GM19397 (cell line): Measurements from ENCODE around the gene EP400.
A peak's percentile ranks its signal among the peaks of the same experiment; 100 is the strongest.

Source experiments
- ATAC-seq: cut with Tn5 transposase; IDR thresholded peaks from one replicate; pipeline ENCODE4 v1.9.1; 2021; ENCODE audit warnings: mild to moderate bottlenecking, moderate library complexity; ENCODE audit not compliant: unreplicated experiment

The EP400 gene

DNA sequence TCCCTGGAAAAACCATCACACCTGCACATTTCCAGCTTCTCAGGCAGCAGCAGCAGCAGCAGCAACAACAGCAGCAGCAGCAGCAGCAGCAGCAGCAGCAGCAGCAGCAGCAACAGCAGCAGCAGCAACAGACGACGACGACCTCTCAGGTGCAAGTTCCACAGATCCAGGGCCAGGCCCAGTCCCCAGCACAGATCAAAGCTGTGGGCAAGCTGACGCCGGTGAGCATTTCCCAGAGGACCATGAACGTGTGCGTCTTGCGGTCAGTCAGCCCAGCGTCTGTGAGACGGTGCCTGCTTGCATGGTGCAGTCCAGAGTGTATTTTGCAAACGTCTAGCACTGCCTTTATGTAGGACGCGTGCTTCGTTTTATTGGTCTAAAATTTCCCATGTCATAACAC, 112.7 kb downstream of the EP400 start:
- no peak for ATAC-seq

DNA sequence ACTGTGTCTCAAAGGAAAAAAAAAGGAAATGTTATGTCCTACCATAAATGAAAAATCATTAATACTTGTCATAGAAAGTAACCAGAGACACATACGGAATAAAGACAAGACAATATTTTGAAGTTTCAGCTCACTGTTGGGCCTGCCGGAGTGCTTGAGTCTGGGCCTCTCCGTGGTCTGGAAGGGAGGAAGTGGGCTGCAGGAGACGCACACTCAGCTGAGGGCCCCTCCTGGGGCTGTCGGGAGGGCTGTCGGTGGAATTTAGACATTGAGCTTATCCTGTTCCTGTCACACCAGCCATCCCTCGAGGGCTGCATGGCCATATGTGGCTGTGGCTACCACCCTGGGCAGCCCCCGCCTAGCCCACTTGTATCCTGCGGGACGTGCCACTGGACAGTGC, 113.7 kb downstream of the EP400 start:
- no peak for ATAC-seq

DNA sequence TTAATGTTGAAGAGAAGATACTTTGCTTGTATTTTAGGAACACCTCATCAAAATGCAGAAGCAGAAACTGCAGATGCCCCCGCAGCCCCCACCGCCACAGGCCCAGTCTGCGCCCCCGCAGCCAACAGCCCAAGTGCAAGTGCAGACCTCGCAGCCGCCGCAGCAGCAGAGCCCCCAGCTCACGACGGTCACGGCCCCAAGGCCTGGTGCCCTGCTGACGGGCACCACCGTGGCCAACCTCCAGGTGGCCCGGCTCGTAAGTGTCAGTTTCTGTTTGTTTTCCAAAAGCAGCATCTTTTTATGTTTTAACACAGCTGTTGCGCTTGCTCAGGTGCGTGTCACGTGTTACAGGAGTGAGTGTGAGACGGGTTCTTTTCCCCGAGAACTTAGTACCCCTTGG, 114.9 kb downstream of the EP400 start:
- ATAC-seq: no peak

DNA sequence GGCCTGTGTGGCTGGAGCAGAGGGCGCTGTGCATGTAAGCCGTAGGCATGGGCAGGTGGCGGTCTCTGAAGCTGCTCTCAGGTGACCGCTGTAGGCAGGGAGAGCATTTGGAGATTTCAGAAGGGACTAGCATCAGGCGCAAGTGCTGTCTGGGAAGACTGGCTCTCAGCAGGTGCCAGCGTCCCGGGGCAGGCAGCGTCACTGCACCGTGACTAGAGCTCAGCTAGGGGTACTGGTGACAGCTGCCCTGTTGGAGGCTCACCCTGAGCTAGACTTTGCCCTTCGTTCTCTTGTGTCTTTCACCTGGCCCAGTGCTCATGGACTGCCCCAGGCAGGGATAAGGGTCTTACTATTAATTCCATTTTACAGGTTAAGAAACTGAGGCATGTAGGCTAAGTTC, 115.5 kb downstream of the EP400 start:
- no peak for ATAC-seq

DNA sequence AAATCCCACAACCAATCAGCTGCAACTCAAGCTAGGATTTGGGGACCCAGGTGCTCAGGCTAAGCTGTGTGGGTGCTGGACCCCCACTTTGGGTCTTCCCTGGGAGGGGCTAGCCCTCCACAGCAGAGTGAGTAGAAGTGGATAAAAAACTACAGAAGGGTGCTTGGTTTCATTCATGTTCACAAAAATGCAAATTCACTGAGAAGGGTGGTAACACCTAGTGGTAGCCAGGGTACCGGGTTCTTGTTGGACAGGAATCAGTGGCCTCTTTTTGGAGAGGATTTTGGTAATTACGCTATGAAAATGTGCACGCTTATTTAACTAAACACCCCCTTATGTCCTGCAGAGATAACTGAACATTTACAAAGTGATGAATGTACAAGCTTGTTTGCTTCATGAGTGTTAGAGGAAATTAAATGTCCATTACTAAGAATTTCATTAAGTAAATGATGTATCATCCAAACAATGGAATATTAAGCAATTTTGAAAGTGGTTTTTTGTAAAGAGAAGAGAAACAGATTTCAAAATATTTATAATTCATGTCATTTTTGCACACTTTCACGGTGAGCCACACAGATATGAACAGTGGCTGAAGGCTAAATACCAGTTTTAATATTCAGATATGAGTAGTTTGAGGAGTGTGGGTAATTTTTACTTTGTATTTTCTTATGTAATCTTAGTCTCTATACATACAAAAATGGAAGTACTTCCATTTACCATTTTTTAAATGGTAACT, 116.0 kb downstream of the EP400 start:
- ATAC-seq: no peak

DNA sequence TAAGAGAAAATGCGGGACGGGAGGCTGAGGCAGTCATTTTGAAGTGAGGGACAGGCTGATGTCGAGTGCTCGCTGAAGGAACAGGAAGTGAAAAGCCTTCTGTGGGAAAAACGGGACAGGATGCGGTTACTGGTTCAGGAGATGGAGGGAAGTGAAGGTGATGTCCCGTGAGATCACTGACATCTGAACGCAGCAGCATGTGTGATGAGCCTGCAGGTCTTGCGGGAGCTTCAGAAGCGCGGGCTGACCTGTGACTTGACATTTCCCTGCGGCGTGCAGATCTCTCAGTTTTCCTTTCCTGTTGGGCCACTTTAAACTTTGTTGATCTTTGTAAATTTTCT, 116.6 kb downstream of the EP400 start:
- ATAC-seq: no peak

DNA sequence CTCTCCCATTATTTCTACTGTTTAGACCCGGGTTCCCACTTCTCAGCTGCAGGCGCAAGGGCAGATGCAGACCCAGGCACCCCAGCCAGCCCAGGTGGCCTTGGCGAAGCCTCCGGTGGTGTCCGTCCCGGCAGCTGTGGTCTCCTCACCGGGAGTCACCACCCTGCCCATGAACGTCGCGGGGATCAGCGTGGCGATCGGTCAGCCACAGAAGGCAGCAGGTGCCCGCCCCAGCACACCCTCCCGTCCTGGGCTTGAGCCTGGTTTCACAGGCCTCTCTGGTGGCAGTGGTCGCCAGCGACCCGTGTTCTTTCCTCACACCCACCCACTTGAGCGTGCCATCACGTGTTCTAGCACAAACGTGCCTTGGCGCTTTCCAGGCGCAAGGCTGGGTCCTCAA, 117.0 kb downstream of the EP400 start:
- ATAC-seq: no peak

DNA sequence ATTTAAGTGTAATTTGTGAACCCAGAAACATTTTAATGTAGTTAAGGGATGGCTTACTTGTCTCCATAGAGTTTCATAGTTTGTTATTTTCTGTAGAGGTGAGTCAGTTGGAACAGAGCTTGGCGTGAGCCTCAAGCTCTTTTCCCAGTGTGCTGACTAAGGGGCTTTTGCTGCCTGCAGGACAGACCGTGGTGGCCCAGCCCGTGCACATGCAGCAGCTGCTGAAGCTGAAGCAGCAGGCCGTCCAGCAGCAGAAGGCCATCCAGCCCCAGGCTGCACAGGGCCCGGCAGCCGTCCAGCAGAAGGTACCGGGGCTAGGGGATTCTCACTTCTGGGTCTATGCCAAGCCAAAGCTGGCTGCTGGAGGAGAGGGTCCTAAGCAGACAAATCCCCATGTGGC, 117.4 kb downstream of the EP400 start:
- ATAC-seq: no peak

DNA sequence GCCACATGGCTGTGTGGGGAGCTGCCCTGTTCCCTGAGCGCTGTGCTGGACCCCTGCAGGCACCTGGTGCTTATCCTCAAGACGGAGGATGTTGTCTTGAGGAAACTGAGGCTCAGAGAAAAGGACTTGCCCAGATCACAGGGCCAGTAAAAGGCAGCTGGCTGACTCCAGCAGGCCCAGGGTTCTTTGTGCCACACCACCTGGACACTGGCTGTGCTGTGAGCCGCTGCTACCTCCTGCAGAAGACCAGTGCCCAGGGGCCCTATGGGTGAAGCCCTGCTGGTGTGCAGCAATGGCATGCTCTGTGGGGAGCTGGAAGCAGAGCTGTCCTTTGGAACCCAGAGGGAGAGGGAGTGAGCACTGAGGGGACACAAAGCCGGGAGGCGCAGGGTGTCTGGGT, 118.5 kb downstream of the EP400 start:
- no peak for ATAC-seq

DNA sequence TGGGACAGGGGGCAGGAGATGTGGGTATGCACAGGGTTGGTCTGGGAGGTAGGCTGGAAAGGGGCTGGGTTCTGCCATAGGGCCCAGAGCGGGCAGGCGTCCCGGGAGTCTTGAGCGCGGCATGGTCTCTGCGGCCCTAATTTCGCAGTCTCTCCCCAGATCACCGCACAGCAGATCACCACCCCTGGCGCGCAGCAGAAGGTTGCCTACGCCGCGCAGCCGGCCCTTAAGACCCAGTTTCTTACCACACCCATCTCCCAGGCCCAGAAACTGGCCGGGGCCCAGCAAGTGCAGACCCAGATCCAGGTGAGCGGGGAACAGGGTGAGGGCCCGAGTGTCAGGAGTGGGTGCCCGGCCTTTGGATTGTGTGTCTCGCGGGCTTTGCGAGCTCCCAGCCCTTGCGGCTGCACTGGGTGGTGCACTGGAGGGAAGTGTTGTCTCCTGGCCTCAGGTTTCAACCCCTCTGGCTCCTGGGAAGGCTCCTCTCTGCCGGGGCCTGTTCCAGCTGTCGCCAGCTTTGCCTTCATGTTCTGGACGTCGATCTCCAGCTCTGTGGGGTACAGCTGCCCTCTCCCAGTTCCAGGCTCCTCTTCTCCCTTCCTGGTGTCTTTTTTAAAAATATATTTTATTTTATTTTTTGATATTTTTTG, 119.7 kb downstream of the EP400 start:
- ATAC-seq: no peak

DNA sequence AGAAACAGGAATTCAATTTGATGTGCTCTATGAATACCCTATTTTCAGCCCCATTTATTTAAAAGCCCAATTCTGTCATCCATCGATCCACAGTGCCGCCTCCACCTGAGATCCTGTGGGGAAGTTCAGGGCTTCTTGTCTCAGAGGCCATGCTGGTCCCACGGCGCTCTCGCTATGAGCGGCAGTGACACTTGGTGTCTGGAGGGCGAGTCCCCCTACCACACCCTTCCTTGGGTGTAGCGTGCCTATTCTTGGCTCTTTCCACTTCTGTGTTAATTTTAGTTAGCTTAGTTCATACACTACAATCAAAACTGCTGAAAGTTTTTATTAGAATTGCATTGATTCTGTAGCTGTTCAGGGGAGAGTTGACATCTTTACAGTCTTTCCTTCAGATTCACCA, 120.6 kb downstream of the EP400 start:
- ATAC-seq: no peak

DNA sequence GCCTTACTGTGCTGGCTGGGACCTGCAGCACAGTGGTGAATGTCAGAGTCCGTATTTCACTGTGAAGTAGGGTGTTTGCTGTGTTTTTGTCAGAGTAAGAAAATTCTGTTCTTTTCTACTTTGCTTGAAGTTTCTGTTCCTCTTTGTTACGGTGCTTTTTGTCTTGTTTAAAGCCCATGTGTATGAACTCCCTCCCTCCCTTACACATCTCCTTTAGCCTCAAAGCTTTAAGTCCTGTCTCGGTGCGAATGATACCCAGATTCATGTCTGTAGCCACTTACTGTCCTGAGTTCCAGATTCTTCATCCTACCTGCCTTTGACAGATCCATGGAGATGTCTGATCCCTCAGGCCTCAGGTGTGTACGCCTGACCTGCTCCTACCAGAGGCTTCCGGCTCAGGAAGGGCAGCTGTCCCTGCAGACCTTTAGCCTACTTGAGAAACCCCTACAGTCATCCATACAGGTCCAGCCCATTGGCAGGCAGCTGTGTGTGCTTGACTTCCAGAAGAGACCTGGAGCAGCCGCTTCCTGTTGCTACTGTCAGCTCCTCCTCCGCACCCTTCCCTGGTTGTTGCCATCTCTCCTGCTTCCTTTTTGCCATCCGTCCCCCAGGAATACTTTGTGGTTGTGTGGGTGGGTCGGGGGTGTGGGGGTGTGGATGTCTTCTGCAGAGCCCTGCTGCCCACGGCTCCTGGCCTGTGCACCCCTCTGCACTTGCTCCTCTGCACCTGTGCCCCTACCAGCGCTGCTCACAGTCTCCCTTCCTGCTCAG, 121.5 kb downstream of the EP400 start:
- ATAC-seq: peak; percentile 73

DNA sequence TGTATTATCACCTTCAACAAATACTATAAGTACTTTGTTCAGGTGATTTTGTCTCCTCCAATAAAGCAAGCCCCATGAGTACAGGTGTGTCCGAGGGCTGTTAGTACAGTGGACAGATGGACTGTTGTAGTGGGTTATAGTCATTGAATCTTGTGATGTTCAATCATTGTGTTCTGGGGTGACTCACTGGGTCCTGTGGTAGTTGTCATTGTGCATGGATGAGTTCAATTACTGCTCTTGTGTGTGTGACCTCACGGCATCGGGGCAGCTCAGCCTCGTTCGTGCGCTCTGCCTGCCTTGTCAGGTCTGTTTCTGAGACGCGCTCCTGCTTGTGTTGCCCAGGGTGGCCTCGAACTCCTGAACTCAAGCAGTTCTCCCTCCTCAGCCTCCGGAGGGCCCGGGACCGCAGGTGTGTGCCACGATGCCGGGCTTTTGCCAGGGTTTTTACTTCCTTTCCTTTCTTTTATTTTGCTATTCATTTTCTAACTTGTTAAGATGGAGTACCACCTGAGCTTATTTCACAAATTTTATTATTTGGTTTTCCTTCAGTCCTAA, 122.2 kb downstream of the EP400 start:
- ATAC-seq: no peak

DNA sequence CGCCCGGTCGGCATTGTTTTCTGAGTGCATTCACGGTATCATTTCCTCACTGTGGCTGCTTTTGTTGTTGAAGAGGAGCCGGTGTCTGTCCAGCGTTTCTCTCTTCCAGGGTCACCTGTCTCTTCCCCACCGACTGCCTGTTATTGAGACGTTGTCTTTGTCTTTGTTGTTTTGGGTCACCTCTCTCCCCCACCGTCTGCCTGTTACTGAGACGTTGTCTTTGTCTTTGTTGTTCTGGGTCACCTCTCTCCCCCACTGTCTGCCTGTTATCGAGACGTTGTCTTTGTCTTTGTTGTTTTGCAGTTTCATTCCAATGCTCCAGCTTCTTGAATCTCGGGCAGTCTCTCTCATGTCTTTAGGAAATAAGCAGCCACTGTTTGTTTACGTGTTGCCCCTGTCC, 124.5 kb downstream of the EP400 start:
- ATAC-seq: no peak

DNA sequence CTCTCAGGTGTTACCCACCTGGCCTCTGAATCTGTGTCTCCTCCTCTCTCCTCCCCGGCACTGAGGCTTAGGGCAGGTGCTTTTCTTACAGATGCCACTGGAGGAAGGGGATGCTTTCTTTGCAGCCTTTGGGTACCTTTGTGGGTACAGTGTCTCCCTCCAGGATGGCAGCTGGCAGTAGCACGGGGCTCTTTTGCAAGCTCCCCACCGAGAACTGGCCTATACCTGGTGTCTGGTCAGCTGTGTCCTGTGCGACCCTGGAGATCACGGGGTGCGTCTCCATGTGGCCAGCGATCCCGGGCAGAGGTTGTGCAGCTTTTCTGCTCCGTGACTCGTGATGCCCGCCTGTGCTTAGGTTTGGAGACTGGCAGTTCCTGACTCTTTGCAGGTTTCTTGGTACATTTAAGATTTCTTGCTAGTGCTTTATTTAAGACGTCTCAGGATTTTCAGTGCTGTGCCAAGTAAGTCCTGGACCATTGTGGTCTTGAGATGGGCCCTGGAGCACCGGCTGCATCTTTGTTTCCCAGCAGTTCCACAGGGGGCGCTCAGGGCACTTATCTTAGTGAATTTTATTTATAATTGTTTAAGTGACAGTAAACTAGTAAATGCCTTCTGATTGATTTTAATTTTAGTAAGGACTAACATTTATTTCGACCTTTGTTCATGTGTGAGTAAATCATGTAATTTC, 125.4 kb downstream of the EP400 start:
- ATAC-seq: no peak

DNA sequence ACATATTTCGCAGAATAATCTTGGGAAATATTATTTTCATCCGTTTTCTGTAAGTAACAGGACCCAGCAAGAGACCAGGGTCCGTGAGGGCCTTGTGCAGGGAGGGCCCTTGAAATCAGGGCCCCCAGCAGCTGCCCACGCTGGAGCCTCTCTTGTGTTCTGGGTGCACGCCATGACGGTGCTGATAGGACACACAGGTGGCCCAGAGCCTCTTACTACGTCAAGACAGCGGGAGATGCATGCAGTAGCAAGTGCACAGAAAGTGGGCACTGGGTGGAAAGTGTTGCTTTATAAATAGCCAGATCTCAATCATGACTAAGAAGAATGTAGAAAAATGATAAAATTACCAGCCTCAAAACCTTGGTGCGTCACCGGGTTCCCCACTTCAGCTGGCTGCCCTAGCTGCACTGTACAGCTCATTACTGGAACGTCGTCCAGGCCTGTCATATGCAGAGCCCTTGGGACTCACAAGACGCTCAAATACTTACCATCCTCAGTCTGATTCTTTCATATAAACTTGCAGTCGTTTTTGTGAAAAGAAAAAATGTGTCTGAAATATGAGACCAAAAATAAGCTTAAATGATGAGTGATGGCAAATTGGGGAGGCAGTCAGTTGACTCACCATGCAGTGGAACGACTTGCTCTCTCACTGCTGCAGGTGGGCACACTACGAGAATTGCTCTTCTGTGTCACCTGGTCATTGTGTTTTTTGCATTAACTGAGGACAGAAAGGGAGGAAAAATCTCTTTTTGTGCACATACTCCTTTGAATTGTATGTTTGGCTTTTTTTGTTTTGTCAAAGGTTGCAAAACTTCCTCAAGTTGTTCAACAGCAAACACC, 126.2 kb downstream of the EP400 start:
- ATAC-seq: no peak

DNA sequence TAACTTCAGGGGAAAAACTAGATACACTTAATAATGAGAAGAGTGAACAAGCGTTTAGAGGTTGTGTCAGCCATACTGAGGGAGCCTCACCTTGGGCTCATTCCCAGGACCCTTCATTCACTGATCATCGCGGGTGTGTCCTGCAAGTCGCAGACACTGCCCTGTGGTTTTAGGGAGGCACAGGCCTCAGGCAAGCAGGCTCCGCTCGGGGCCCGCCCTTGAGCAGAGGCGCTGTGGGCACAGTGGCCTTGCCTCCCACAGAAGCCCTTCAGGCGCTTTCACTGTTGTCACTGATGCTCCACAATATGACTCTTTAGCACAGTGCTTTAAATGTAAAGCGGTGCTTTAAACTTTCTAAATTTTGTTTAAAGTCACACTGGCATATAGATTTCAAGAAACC, 127.0 kb downstream of the EP400 start:
- no peak for ATAC-seq

DNA sequence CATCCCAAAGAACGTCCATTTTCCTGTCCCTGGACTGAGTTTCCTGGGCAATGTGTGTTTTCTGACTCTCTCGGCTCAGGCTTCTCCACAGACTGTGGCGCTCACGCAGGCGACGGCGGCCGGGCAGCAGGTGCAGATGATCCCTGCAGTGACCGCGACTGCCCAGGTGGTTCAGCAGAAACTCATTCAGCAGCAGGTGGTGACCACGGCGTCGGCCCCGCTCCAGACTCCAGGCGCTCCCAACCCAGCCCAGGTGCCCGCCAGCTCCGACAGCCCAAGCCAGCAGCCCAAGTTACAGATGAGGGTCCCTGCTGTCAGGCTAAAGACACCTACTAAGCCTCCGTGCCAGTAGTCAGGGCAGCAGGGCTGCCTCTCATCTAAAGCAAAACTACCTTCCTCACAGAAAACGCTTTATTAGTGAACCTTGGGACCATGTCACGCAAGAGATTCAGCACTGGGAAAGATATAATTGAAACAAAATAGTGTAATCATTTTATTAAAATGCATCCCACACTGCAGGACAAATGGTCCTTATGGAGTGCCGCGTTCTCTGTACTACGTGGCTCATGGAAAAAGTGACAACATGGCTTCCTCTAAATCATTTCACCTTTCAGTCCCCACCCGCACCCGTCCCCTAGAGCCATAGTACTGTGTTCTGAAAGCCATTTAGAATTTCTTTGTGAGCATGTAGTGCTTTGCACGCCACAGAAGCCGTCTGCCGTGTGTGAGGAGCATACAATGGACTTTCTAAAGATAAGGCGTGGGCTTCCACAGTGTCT, 127.8 kb downstream of the EP400 start:
- no peak for ATAC-seq

DNA sequence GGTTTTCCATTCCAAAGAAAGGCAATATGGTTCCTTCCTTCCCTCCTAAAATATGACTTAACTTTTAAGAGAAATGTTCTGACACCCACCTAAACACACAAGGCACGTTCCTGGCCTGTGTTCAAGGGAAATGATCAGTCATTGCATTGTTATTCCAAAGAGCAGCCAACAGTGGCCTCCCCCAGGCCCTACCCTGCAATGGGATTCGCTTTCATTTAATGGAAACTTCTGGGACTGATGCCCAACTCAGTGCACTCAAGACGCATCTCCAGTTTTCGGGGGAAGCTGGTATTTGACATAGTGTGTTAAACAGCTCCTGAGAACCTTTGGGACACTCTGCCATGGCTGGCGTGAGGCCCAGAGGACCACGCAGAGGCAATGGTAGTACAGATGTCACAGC, 128.4 kb downstream of the EP400 start:
- no peak for ATAC-seq

DNA sequence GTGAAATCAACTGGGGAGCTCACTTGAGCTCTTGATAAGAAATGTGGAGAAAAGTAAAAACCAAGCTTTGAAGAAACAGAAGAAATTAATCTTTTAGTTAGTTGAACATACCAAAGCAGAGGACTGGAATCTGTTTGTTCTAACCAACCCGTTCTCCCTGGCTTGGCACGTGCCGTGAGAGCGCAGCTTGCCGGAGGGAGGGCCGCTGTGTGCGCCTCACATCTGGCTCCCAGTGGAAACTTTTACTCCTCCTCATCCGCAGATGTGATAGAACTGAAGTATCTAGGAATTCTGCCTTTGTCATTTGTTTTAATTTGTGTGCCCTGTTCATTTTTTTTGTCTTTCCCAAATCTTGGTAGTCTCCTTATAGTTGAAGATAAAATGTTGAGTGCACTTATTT, 129.5 kb downstream of the EP400 start:
- no peak for ATAC-seq
